ENCODE results near the gene TRIM72. TPM values are rescaled to one million over a fixed set of nuclear protein-coding genes. Genes with fewer than 3 reads are reported as not detected.

Gene TRIM72
- total RNA-seq, 6 experiments from 2014 or later = 0.06 TPM; not detected in 5

- ATAC-seq (no peak), DNase-seq (no peak)
- no peaks in the 10 kb centered on the region for H3K27me3 ChIP-seq
- peaks cover 0 to 20% (median 0%) of the 10 kb centered on the region in 4 donors for H3K4me1 ChIP-seq
- 33% methylated on average over 1 of the region's 15 CpGs for WGBS (ENCODE audit: insufficient coverage, low coverage, low lambda C conversion rate, missing lambda C conversion rate)
- no peaks in the 10 kb centered on the region for H3K36me3 ChIP-seq
- TF ChIP-seq CTCF (IDR thresholded peaks at IDR 0.05) (no peak), POLR2A (IDR thresholded peaks at IDR 0.05) (no peak)
- intact Hi-C loops (cut with DNase I) = no loop called here
- H3K9me3 ChIP-seq = no peaks in the 10 kb centered on the region
- H3K27ac ChIP-seq = no peak overlapping the region
- no peak overlapping the region for H3K4me3 ChIP-seq
These were observed 5.3 kb downstream of the TRIM72 start for GRCh38 chr16:31219154-31219741.

GRCh38 chr16:31221357-31222160 is 7.6 kb downstream of the TRIM72 start:
- no peak for ATAC-seq
- DNase-seq = no peak
- H3K4me1 ChIP-seq = peaks cover 0 to under 1% (median 0%) of the 10 kb centered on the region in 4 donors
- no peak for TF ChIP-seq POLR2A (IDR thresholded peaks at IDR 0.05)
- TF ChIP-seq CTCF (IDR thresholded peaks at IDR 0.05) = no peak
- no peaks in the 10 kb centered on the region for H3K36me3 ChIP-seq
- H3K27ac ChIP-seq = no peak overlapping the region
- 58% methylated on average over 10 of the region's 12 CpGs for WGBS (ENCODE audit: insufficient coverage, low coverage, low lambda C conversion rate, missing lambda C conversion rate)
- no peaks in the 10 kb centered on the region for H3K27me3 ChIP-seq
- H3K9me3 ChIP-seq = no peaks in the 10 kb centered on the region
- no peak overlapping the region for H3K4me3 ChIP-seq
- intact Hi-C loops (cut with DNase I) = loop anchor here in 1 of 2 donors (10.0 kb wide), 1 partner anchor 133 kb away; the partner anchor contains the start of gene ITGAX

GRCh38 chr16:31223044-31223443 is 9.1 kb downstream of the TRIM72 start:
- 100% methylated on average over 1 of the region's 5 CpGs for WGBS (ENCODE audit: insufficient coverage, low coverage, low lambda C conversion rate, missing lambda C conversion rate)
- intact Hi-C loops (cut with DNase I) = loop anchor here in 1 of 2 donors (10.0 kb wide), 1 partner anchor 132 kb away; the partner anchor contains the start of gene ITGAX
- Histone ChIP-seq H3K27ac (no peak overlapping the region), H3K36me3 (no peaks in the 10 kb centered on the region), H3K9me3 (no peaks in the 10 kb centered on the region), H3K4me1 (no peaks in the 10 kb centered on the region), H3K27me3 (no peaks in the 10 kb centered on the region), H3K4me3 (no peak overlapping the region)
- ATAC-seq (no peak), DNase-seq (no peak)
- TF ChIP-seq CTCF (IDR thresholded peaks at IDR 0.05) = no peak
- TF ChIP-seq POLR2A (IDR thresholded peaks at IDR 0.05) = no peak

- H3K4me1 ChIP-seq = no peaks in the 10 kb centered on the region
- H3K27ac ChIP-seq = no peak overlapping the region
- ATAC-seq = peak in 1 of 4 donors; percentile 31
- no peak for DNase-seq
- H3K4me3 ChIP-seq = no peak overlapping the region
- TF ChIP-seq POLR2A (IDR thresholded peaks at IDR 0.05) (no peak), CTCF (IDR thresholded peaks at IDR 0.05) (no peak)
- 91% methylated on average over 8 of the region's 80 CpGs for WGBS (ENCODE audit: insufficient coverage, low coverage, low lambda C conversion rate, missing lambda C conversion rate)
- H3K27me3 ChIP-seq = no peaks in the 10 kb centered on the region
- intact Hi-C loops (cut with DNase I) = loop anchor here in 1 of 2 donors (10.0 kb wide), 1 partner anchor 130 kb away; the partner anchor contains the start of gene ITGAX
- no peaks in the 10 kb centered on the region for H3K9me3 ChIP-seq
- H3K36me3 ChIP-seq = no peaks in the 10 kb centered on the region
These were observed 10.4 kb downstream of the TRIM72 start for GRCh38 chr16:31224092-31224955.
